Testis (tissue), 3 donors: ENCODE data around the gene GLCCI1. TPM values are rescaled to one million over a fixed set of nuclear protein-coding genes. Genes with fewer than 3 reads are reported as not detected.

Experiments used
- DNase-seq: peaks from one replicate; pipeline ENCODE4 v3.0.0-alpha.2; 2019
- H3K27ac ChIP-seq, 2 donors: fragments of 200-600 bp; sonication (generic); one replicate each; pipeline ENCODE4 v1.5.1; 2019
- H3K27me3 ChIP-seq: fragments of 200-600 bp; sonication (generic); one replicate; pipeline ENCODE4 v1.5.1; 2019
- H3K36me3 ChIP-seq: fragments of 200-600 bp; sonication (generic); one replicate; pipeline ENCODE4 v1.5.1; 2017; ENCODE audit warnings: low read depth; ENCODE audit errors: missing control alignments
- H3K4me1 ChIP-seq: fragments of 200-600 bp; sonication (generic); one replicate; pipeline ENCODE4 v1.5.1; 2019
- H3K4me3 ChIP-seq, 2 donors: fragments of 200-600 bp; sonication (generic); one replicate each; pipeline ENCODE4 v1.5.1; 2017 to 2019
- H3K9me3 ChIP-seq: fragments of 200-600 bp; sonication (generic); one replicate; pipeline ENCODE4 v1.5.1; 2017
- POLR2A ChIP-seq: fragments of 450-650 bp; IDR thresholded peaks from one replicate; pipeline ENCODE4 v1.6.1; 2017; ENCODE audit warnings: antibody characterized with exemption, mild to moderate bottlenecking, moderate library complexity
- whole genome bisulfite sequencing, 2 donors: methylation state at CpG; one replicate each; pipeline ENCODE4 v1.1.5; 2018; 5-methylcytosine and 5-hydroxymethylcytosine counted together
- intact Hi-C: fragments of 100-400 bp; cut with DNase I; formaldehyde crosslinking; loops from one replicate; pipeline ENCODE4 v1.15.1; 2023; ENCODE audit warnings: low total_unique reads
- polyA plus RNA-seq: library from polyadenylated mRNA; stranded (reverse); fragments of 350-450 nt; fragmentation: Illumina TruSeq; extraction: RNeasy Lipid Tissue Mini Kit (QIAGEN cat#74804); gene quantifications from one replicate; pipeline ENCODE4 v1.2.3, GENCODE V29; 2014; ENCODE audit warnings: low read depth, low replicate concordance; ENCODE audit not compliant: insufficient read depth
- total RNA-seq, 2 donors: library from RNA; depleted of rRNA; stranded (reverse); fragments of >200 nt; gene quantifications; one replicate each; pipeline ENCODE4 v1.2.3, GENCODE V29; 2016
- TF ChIP-seq, protein P1 (sequence below), 3 experiments: fragments of 450-650 bp in 2 of 3; fragments of 200-600 bp in 1 of 3; sonication (generic) in 1 of 3; IDR thresholded peaks; one replicate each; pipeline ENCODE4 v1.5.1; 2016 to 2019; ENCODE audit warnings: antibody characterized with exemption in 3 of 3, mild to moderate bottlenecking in 2 of 3, moderate library complexity in 1 of 3

Gene GLCCI1
- total and polyA plus RNA-seq, 3 donors from 2014 or later = 30.2 to 49.8 (median 42.2) TPM

DNA sequence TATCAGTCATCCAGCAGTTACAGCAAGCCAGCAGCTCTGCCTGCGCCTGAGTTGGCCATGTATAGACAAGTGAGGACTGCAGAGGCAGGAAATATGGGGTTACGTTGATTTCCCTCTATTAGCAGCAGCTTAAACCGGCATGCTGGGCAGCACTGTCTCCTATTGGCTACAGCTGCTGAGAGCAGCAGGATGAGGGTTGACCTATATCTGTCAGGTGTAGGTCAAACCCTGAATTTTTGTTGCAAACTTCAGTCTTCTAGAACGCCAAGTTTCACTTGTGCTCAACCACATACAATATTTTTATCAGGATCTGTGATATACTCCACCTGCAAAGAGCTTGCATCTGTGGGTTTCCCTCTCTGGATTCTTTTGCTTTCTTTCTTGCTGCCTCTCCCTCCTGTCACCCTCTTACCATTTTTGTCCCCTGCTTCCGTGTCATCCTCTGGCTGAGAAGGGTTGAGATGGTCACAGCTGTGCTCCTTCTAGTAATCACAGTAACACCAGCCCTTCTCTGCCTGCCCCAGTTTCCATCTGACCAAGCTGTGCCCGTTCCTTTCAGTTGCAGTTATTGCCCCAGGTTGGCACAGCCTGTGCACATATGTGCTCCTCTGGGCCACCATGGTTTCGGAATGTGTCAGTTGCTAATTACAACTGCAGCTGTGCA lies 23.8 kb upstream of the GLCCI1 start:
- WGBS, 2 donors = 63 to 73% methylated on average over 7 of the region's 7 CpGs
- Histone ChIP-seq H3K4me3 (no peak overlapping the region), H3K4me1 (no peaks in the 10 kb centered on the region), H3K27me3 (no peaks in the 10 kb centered on the region), H3K36me3 (no peaks in the 10 kb centered on the region), H3K27ac (no peak overlapping the region), H3K9me3 (no peaks in the 10 kb centered on the region)
- no peak for DNase-seq
- intact Hi-C loops = no loop called here
- TF ChIP-seq, protein P1, sequence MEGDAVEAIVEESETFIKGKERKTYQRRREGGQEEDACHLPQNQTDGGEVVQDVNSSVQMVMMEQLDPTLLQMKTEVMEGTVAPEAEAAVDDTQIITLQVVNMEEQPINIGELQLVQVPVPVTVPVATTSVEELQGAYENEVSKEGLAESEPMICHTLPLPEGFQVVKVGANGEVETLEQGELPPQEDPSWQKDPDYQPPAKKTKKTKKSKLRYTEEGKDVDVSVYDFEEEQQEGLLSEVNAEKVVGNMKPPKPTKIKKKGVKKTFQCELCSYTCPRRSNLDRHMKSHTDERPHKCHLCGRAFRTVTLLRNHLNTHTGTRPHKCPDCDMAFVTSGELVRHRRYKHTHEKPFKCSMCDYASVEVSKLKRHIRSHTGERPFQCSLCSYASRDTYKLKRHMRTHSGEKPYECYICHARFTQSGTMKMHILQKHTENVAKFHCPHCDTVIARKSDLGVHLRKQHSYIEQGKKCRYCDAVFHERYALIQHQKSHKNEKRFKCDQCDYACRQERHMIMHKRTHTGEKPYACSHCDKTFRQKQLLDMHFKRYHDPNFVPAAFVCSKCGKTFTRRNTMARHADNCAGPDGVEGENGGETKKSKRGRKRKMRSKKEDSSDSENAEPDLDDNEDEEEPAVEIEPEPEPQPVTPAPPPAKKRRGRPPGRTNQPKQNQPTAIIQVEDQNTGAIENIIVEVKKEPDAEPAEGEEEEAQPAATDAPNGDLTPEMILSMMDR (IDR thresholded peaks at IDR 0.05) = no peak
- no peak for TF ChIP-seq POLR2A

DNA sequence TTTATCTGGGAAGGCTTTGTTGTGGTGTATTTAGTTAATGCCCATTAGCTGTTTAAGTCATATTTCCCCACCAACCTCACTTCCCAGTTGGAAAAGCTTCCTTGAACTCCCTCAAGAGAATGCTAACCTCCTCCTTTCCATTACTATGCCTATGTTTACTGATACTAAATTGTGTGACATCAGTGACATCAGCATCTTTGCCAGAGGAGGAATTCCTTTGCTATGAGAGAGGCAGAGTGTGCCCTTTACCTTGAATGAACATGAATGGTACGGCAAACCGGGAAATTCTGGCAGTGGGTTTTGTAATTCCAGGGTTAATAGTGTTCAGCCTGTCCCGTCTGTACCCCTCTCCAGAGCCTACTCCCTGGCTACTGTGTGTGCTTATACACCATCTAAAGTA lies 22.1 kb upstream of the GLCCI1 start:
- H3K27me3 ChIP-seq = no peaks in the 10 kb centered on the region
- H3K4me1 ChIP-seq = no peaks in the 10 kb centered on the region
- H3K4me3 ChIP-seq = no peak overlapping the region
- no peaks in the 10 kb centered on the region for H3K36me3 ChIP-seq
- H3K9me3 ChIP-seq = no peaks in the 10 kb centered on the region
- TF ChIP-seq POLR2A = no peak
- intact Hi-C loops = no loop called here
- no peak overlapping the region for H3K27ac ChIP-seq
- no peak for DNase-seq
- WGBS, 2 donors = 96 to 99% methylated on average over 3 of the region's 3 CpGs

DNA sequence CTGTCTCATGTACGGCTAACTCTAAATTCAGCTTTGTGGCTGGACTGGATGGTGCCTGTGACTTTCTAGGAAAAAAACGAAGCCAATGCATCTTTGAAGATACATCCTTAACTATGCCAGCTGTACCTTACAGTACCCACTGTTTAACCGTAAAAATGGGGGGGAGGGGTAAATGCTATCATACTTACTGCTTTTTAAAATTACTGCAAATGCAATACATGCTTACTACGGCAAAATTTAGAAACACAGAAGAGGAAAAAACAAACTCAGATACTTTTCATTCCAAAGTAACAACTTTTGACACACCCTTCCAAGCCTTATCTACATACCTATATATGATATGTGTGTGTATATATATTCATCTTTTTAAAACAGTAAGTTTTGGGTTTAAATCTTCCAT lies 20.4 kb upstream of the GLCCI1 start:
- H3K4me1 ChIP-seq = no peaks in the 10 kb centered on the region
- no peak for DNase-seq
- 73 to 91% methylated on average over 4 of the region's 4 CpGs for WGBS, 2 donors
- no peak overlapping the region for H3K27ac ChIP-seq
- no peaks in the 10 kb centered on the region for H3K27me3 ChIP-seq
- H3K36me3 ChIP-seq = no peaks in the 10 kb centered on the region
- H3K9me3 ChIP-seq = no peaks in the 10 kb centered on the region
- no peak for TF ChIP-seq POLR2A
- TF ChIP-seq, protein P1 (IDR thresholded peaks at IDR 0.05) = no peak
- no peak overlapping the region for H3K4me3 ChIP-seq
- intact Hi-C loops = no loop called here

DNA sequence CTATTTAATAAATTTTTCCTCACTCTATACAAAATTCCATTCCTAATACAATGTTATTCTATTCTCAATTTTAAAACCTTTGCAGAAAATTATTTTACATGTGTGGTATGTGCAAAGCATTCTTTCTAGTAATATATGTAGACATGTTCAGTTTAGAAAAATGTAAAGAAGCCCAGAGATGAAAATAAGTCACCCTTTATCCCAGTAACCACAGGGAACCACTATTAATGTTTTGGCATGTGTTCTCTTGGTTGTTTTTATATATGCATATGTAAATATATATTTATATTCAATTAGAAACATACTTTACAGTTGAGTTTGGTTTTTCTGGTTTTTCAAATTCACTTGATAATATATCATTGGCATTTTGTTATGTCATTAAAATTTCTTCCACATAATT lies 14.8 kb upstream of the GLCCI1 start:
- H3K27ac ChIP-seq = no peak overlapping the region
- no peak for DNase-seq
- no peaks in the 10 kb centered on the region for H3K4me1 ChIP-seq
- H3K9me3 ChIP-seq = no peaks in the 10 kb centered on the region
- no peaks in the 10 kb centered on the region for H3K36me3 ChIP-seq
- no peaks in the 10 kb centered on the region for H3K27me3 ChIP-seq
- intact Hi-C loops = no loop called here
- TF ChIP-seq POLR2A = no peak
- TF ChIP-seq, protein P1 (IDR thresholded peaks at IDR 0.05) = no peak
- H3K4me3 ChIP-seq = no peak overlapping the region

DNA sequence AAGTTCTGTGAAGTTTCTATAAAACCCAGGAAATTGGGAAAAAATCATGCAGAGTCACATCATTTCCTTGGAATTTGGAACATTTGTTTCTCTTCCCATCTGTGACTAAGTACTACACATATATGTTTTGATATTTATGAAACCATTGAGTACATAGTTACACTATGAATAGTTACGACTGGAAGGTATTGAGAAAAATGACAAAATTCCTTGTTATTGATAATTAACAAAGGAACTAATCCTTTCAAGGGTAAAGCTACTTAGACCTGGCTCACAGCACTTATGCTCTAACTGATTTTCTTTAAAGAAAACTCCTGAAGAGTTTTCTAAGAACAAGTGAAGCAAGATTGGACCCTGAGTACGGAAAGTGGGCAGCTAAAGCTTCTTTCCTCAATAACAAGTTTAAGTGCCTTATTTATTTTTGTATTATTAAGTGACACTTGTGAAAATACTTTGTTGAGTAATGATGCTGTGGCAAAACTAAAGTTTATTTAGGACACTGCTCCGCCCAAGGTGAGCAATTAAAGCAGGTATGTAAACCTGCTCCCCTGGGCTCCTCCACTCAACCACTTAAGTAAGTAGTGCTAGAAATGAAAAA lies 12.0 kb upstream of the GLCCI1 start:
- no peaks in the 10 kb centered on the region for H3K4me1 ChIP-seq
- no peak overlapping the region for H3K27ac ChIP-seq
- no peak overlapping the region for H3K4me3 ChIP-seq
- no peak for TF ChIP-seq POLR2A
- TF ChIP-seq, protein P1 (IDR thresholded peaks at IDR 0.05) = no peak
- no peaks in the 10 kb centered on the region for H3K27me3 ChIP-seq
- no peak for DNase-seq
- intact Hi-C loops = no loop called here
- H3K9me3 ChIP-seq = no peaks in the 10 kb centered on the region
- WGBS, 2 donors = 75 to 97% methylated on average over 3 of the region's 3 CpGs
- no peaks in the 10 kb centered on the region for H3K36me3 ChIP-seq
